Right lobe of liver (tissue), 6 donors: ENCODE measurements around the gene KMT2C. TPM values are rescaled to one million over a fixed set of nuclear protein-coding genes. Genes with fewer than 3 reads are reported as not detected.

Experiments used
- ATAC-seq, 4 donors: fragments of 200-7000 bp; cut with Tn5 transposase; one replicate each; pipeline ENCODE4 v1.9.1; 2020; ENCODE audit warnings: mild to moderate bottlenecking in 4 of 4, moderate library complexity in 4 of 4
- DNase-seq, 3 donors: peaks; one replicate each; pipeline ENCODE4 v3.0.0-alpha.2; 2020
- H3K27ac ChIP-seq, 3 donors: fragments of 200-600 bp; one replicate each; pipeline ENCODE4 v1.8.0; 2022
- H3K27me3 ChIP-seq, 2 donors: fragments of 200-600 bp; one replicate each; pipeline ENCODE4 v1.8.0; 2022
- H3K36me3 ChIP-seq, 4 donors: fragments of 200-600 bp; sonication (generic) in 1 of 4; one replicate each; pipeline versions ENCODE4 v1.5.1 to v1.8.0; 2017 to 2022; ENCODE audit warnings: control low read depth in 1 of 4
- H3K4me1 ChIP-seq, 4 donors: fragments of 200-600 bp; sonication (generic) in 1 of 4; one replicate each; pipeline versions ENCODE4 v1.5.1 to v1.8.0; 2017 to 2022; ENCODE audit warnings: control low read depth in 1 of 4
- H3K4me3 ChIP-seq, 3 donors: fragments of 200-600 bp; one replicate each; pipeline ENCODE4 v1.8.0; 2022
- H3K9me3 ChIP-seq, 4 donors: fragments of 200-600 bp; sonication (generic) in 1 of 4; one replicate each; pipeline versions ENCODE4 v1.5.1 to v1.8.0; 2017 to 2022; ENCODE audit warnings: control low read depth in 1 of 4
- POLR2A ChIP-seq: fragments of 450-650 bp; IDR thresholded peaks from one replicate; pipeline ENCODE4 v1.6.1; 2017; ENCODE audit warnings: antibody characterized with exemption, mild to moderate bottlenecking
- WGBS: methylation state at CpG from one replicate; pipeline ENCODE4 v1.1.6; 2018; ENCODE audit warnings: low coverage, low lambda C conversion rate; ENCODE audit not compliant: insufficient coverage; ENCODE audit errors: missing lambda C conversion rate; 5-methylcytosine and 5-hydroxymethylcytosine counted together
- intact Hi-C, 2 donors: fragments of 100-400 bp; cut with DNase I; formaldehyde crosslinking; loops; one replicate each; pipeline versions ENCODE4 v1.11.2 to v1.14.1; 2022
- total RNA-seq, 6 experiments: library from RNA; depleted of rRNA in 2 of 6; stranded (reverse); fragments of >200 nt in 2 of 6; fragmentation: NEBNext Ultra II Directional in 3 of 6; extraction: Animal tissue kit (Norgen Biotek cat#: 25700) in 3 of 6; gene quantifications; one replicate each; pipeline versions ENCODE4 v1.1.0 to v1.2.4, GENCODE V29; 2016 to 2023
- TF ChIP-seq, protein P1 (sequence below), 4 donors: fragments of 200-600 bp in 3 of 4; fragments of 450-650 bp in 1 of 4; IDR thresholded peaks; one replicate each; pipeline versions ENCODE4 v1.5.1 to v1.8.0; 2016 to 2022; ENCODE audit warnings: antibody characterized with exemption in 4 of 4, mild to moderate bottlenecking in 2 of 4
- donor health status: DM: no; HTN: yes; CAD: no.
- donor health status: DM: no; HTN: no; CAD: no.
- donor health status: DM: no; HTN: no; CAD: no.
- donor health status: DM: no; HTN: yes; CAD: no.
- donor health status: DM: no; HTN: yes; CAD: no.

The KMT2C gene
- total RNA-seq, 6 experiments from 2014 or later = 20.6 to 32.0 (median 29.9) TPM

- ATAC-seq (peak; percentile 33 to 47 (median 38)), DNase-seq (no peak)
- no peaks in the 10 kb centered on the region for H3K4me1 ChIP-seq
- peaks cover 0 to 37% (median 2%) of the 10 kb centered on the region in 4 donors for H3K36me3 ChIP-seq
- TF ChIP-seq, protein P1, sequence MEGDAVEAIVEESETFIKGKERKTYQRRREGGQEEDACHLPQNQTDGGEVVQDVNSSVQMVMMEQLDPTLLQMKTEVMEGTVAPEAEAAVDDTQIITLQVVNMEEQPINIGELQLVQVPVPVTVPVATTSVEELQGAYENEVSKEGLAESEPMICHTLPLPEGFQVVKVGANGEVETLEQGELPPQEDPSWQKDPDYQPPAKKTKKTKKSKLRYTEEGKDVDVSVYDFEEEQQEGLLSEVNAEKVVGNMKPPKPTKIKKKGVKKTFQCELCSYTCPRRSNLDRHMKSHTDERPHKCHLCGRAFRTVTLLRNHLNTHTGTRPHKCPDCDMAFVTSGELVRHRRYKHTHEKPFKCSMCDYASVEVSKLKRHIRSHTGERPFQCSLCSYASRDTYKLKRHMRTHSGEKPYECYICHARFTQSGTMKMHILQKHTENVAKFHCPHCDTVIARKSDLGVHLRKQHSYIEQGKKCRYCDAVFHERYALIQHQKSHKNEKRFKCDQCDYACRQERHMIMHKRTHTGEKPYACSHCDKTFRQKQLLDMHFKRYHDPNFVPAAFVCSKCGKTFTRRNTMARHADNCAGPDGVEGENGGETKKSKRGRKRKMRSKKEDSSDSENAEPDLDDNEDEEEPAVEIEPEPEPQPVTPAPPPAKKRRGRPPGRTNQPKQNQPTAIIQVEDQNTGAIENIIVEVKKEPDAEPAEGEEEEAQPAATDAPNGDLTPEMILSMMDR (IDR thresholded peaks at IDR 0.05) = no peak
- no peak for TF ChIP-seq POLR2A
- 87% methylated on average over 5 of the region's 5 CpGs for WGBS
- no peaks in the 10 kb centered on the region for H3K27me3 ChIP-seq
- no peak overlapping the region for H3K4me3 ChIP-seq
- H3K27ac ChIP-seq = no peak overlapping the region
- intact Hi-C loops = no loop called here
- H3K9me3 ChIP-seq = no peaks in the 10 kb centered on the region
Measured at GRCh38 chr7:152132812-152133211, 303.0 kb downstream of the KMT2C start.

- Histone ChIP-seq H3K27me3 (no peaks in the 10 kb centered on the region), H3K4me3 (no peak overlapping the region), H3K27ac (no peak overlapping the region), H3K9me3 (no peaks in the 10 kb centered on the region), H3K36me3 (peaks cover 0 to 36% (median 0%) of the 10 kb centered on the region in 4 donors), H3K4me1 (no peaks in the 10 kb centered on the region)
- 85% methylated on average over 7 of the region's 12 CpGs for WGBS
- intact Hi-C loops = no loop called here
- TF ChIP-seq POLR2A = no peak
- TF ChIP-seq, protein P1 (IDR thresholded peaks at IDR 0.05) = no peak
- ATAC-seq = no peak
- no peak for DNase-seq
Measured at GRCh38 chr7:152131981-152132494, 303.8 kb downstream of the KMT2C start.

DNA sequence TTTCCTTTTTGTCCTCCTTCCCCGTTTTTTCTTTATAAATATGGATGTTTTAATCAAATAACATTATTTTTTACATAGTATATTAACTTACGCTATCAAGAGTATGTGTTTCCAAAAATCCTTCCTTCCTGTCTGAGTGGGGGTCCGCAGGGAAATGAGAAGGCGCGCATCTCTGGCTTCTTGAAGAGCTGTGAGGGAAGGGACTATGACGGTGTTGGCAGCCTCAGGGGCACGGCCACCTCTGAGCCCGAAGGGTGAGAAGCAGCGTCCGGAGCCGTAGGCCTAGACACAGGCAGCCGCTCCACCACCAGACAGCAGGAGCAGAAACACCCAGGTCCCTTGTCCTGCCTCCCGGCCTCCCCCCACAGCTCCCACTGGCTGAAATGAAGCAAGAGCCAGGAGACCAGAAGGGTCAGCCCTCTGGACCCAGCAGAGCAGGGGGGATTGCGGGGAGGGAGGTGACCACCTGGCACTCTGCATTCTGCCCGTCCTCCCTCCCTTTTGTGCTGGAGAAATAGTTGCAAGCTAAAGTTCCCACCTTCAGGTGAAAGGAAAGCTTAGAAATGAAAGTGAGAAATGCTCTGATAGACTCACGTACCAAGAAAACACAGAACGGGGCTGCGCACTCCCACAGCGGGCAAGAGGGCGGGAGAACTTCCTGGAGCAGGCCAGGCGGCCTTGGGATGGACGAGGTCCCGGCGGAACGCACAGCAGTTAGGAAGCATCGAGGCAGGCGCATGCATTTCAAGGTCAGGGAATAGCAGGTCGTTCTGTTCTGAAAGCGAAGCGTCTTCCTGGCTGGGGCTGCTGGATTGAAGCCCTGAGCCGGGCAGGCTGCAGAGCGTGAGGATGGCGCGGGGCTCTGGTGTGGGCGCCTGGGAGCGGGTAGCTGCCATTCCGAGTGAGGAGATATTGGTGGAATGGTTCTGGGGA lies 304.9 kb downstream of the KMT2C start:
- intact Hi-C loops = no loop called here
- Histone ChIP-seq H3K9me3 (no peaks in the 10 kb centered on the region), H3K4me1 (no peaks in the 10 kb centered on the region), H3K27me3 (no peaks in the 10 kb centered on the region), H3K36me3 (peaks cover 0 to 28% (median 0%) of the 10 kb centered on the region in 4 donors), H3K4me3 (no peak overlapping the region), H3K27ac (no peak overlapping the region)
- ATAC-seq (peak in 1 of 4 donors; percentile 18), DNase-seq (no peak)
- 90% methylated on average over 19 of the region's 37 CpGs for WGBS
- no peak for TF ChIP-seq POLR2A
- TF ChIP-seq, protein P1 (IDR thresholded peaks at IDR 0.05) = no peak

DNA sequence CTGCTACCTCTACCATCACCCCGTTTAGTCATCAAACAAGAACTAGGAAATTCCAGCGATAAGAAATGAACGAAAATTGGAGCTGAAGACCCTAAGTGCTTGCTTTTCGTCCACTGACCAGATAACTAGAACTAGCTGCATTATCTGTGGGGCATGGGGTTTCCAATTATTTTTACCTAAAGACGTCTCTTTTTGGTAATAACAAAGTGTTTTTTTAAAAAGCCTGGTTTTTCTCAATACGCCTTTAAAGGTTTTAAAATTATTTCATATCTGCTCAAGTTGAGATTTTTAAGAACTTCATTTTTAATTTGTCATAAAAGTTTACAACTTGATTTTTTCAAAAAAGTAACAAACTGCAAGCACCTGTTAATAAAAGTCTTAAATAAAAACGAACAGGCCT lies 306.1 kb downstream of the KMT2C start:
- ATAC-seq (no peak), DNase-seq (no peak)
- TF ChIP-seq POLR2A = no peak
- TF ChIP-seq, protein P1 (IDR thresholded peaks at IDR 0.05) = no peak
- Histone ChIP-seq H3K9me3 (no peaks in the 10 kb centered on the region), H3K27me3 (no peaks in the 10 kb centered on the region), H3K27ac (no peak overlapping the region), H3K4me1 (no peaks in the 10 kb centered on the region), H3K4me3 (no peak overlapping the region), H3K36me3 (peaks cover 0 to 28% (median 0%) of the 10 kb centered on the region in 4 donors)
- 92% methylated on average over 7 of the region's 7 CpGs for WGBS
- intact Hi-C loops = no loop called here
